CD4-positive, alpha-beta T cell (primary cell): ENCODE data around the gene HSPA6. TPM values are rescaled to one million over a fixed set of nuclear protein-coding genes. Genes with fewer than 3 reads are reported as not detected.
"Not testable (repeated sequence)": the region's sequence is repeated elsewhere in the genome, so short reads cannot be mapped to it uniquely, and the experiment has no call there.

Experiments
- ATAC-seq: fragments of 200-7000 bp; cut with Tn5 transposase; one replicate; pipeline ENCODE4 v1.10.0; 2022; ENCODE audit warnings: mild to moderate bottlenecking; ENCODE audit not compliant: poor library complexity
- CTCF ChIA-PET: fragments of 350-600 bp; sonication (Branson Sonifier 250); formaldehyde crosslinking; loops from one replicate; lab custom pipeline; 2021; ENCODE audit warnings: antibody characterized with exemption, inconsistent platforms; lab: Charles Lee
- POLR2A ChIA-PET: fragments of 350-600 bp; sonication (Branson Sonifier 250); formaldehyde crosslinking; loops from one replicate; lab custom pipeline; 2021; ENCODE audit warnings: antibody characterized with exemption, inconsistent platforms; lab: Charles Lee
- DNase-seq, 14 experiments: peaks; one replicate each; pipeline ENCODE4 v3.0.0-alpha.2; 2013 to 2020; ENCODE audit warnings: mixed read lengths in 2 of 14
- H3K27ac ChIP-seq, 2 donors: one replicate each; pipeline versions ENCODE4 v1.5.1 to v1.7.0; 2013; ENCODE audit warnings: low read length in 2 of 2, low read depth in 1 of 2, mild to moderate bottlenecking in 1 of 2
- H3K27me3 ChIP-seq, 2 experiments: 1 replicate in 1 of 2; 2 replicates in 1 of 2; pipeline versions ENCODE4 v1.6.1 to v1.7.0; 2013; ENCODE audit warnings: low read length in 2 of 2, control low read depth in 1 of 2, mild to moderate bottlenecking in 1 of 2, moderate library complexity in 1 of 2; ENCODE audit not compliant: insufficient read depth in 2 of 2, control insufficient read depth in 1 of 2
- H3K36me3 ChIP-seq: one replicate; pipeline ENCODE4 v1.6.1; 2013; ENCODE audit warnings: low read length, control low read depth; ENCODE audit not compliant: insufficient read depth
- H3K4me1 ChIP-seq: one replicate; pipeline ENCODE4 v1.6.1; 2013; ENCODE audit warnings: low read length, control low read depth; ENCODE audit not compliant: insufficient read depth
- H3K4me3 ChIP-seq: one replicate; pipeline ENCODE4 v1.5.1; 2013; ENCODE audit warnings: mild to moderate bottlenecking, low read length, moderate library complexity
- H3K9me3 ChIP-seq, 2 experiments: 1 replicate in 1 of 2; 2 replicates in 1 of 2; pipeline versions ENCODE4 v1.6.1 to v1.7.0; 2013; ENCODE audit warnings: low read length in 2 of 2, mild to moderate bottlenecking in 2 of 2, control low read depth in 1 of 2, moderate library complexity in 1 of 2; ENCODE audit not compliant: control insufficient read depth in 1 of 2, insufficient read depth in 1 of 2
- H3K27ac Mint-ChIP-seq: one replicate; pipeline ENCODE4 v1.8.0; 2020; ENCODE audit warnings: mixed read lengths
- H3K27me3 Mint-ChIP-seq: one replicate; pipeline ENCODE4 v1.8.0; 2021; ENCODE audit warnings: mixed read lengths
- H3K36me3 Mint-ChIP-seq: one replicate; pipeline ENCODE4 v1.8.0; 2021; ENCODE audit warnings: low read depth, mixed read lengths
- H3K4me1 Mint-ChIP-seq: one replicate; pipeline ENCODE4 v1.8.0; 2021; ENCODE audit warnings: low read depth, mixed read lengths
- H3K4me3 Mint-ChIP-seq: one replicate; pipeline ENCODE4 v1.8.0; 2020; ENCODE audit warnings: mild to moderate bottlenecking, mixed read lengths
- H3K9me3 Mint-ChIP-seq: one replicate; pipeline ENCODE4 v1.8.0; 2020; ENCODE audit warnings: mixed read lengths
- intact Hi-C, 2 experiments: fragments of 100-400 bp; cut with DNase I in 1 of 2; cut with micrococcal nuclease in 1 of 2; formaldehyde crosslinking; loops; one replicate each; pipeline versions ENCODE4 v1.15.1 to v1.9.0; 2023 to 2025; cut with DNase I, micrococcal nuclease
- total RNA-seq, 174 experiments: library from RNA in 2 of 174; stranded (reverse) in 2 of 174; gene quantifications; one replicate each; pipeline ENCODE4 v1.2.3 and lab custom pipeline; 2021 to 2026

HSPA6 gene
- total RNA-seq, 2 experiments from 2014 or later = 0.78 to 1.0 TPM

DNA sequence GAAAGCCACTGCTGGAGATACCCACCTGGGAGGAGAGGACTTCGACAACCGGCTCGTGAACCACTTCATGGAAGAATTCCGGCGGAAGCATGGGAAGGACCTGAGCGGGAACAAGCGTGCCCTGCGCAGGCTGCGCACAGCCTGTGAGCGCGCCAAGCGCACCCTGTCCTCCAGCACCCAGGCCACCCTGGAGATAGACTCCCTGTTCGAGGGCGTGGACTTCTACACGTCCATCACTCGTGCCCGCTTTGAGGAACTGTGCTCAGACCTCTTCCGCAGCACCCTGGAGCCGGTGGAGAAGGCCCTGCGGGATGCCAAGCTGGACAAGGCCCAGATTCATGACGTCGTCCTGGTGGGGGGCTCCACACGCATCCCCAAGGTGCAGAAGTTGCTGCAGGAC lies 981 bp downstream of the HSPA6 start:
- H3K27ac ChIP-seq, H3K9me3 ChIP-seq, H3K9me3 Mint-ChIP-seq, CTCF ChIA-PET, intact Hi-C loops, ATAC-seq, H3K36me3 ChIP-seq, H3K27me3 ChIP-seq: not testable (repeated sequence)
- Mint-ChIP-seq H3K36me3 (peaks cover 22% of the 10 kb centered on the region), H3K4me3 (peak overlapping the region; percentile 95), H3K4me1 (peaks cover 15% of the 10 kb centered on the region), H3K27ac (peak overlapping the region; percentile 39), H3K27me3 (peaks cover 17% of the 10 kb centered on the region)
- H3K4me3 ChIP-seq = peak overlapping the region; percentile 76
- POLR2A ChIA-PET = interaction anchor here (2.2 kb wide), 1 partner anchor 15 kb away, joined by 15 read pairs; no protein-coding TSS in a partner anchor
- DNase-seq = peak in 1 of 14 experiments; percentile 27
- peaks cover 18% of the 10 kb centered on the region for H3K4me1 ChIP-seq

DNA sequence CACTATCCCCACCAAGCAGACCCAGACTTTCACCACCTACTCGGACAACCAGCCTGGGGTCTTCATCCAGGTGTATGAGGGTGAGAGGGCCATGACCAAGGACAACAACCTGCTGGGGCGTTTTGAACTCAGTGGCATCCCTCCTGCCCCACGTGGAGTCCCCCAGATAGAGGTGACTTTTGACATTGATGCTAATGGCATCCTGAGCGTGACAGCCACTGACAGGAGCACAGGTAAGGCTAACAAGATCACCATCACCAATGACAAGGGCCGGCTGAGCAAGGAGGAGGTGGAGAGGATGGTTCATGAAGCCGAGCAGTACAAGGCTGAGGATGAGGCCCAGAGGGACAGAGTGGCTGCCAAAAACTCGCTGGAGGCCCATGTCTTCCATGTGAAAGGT lies 1.6 kb downstream of the HSPA6 start:
- H3K36me3 ChIP-seq, DNase-seq, H3K4me3 ChIP-seq, CTCF ChIA-PET, H3K27ac ChIP-seq, POLR2A ChIA-PET, ATAC-seq, H3K9me3 ChIP-seq, H3K27ac Mint-ChIP-seq, H3K27me3 ChIP-seq, H3K9me3 Mint-ChIP-seq: not testable (repeated sequence)
- Mint-ChIP-seq H3K27me3 (peaks cover 23% of the 10 kb centered on the region), H3K36me3 (peaks cover 28% of the 10 kb centered on the region), H3K4me3 (peak overlapping the region; percentile 45), H3K4me1 (peaks cover 21% of the 10 kb centered on the region)
- intact Hi-C loops = loop anchor here in 1 of 2 experiments (2.0 kb wide), 1 partner anchor 83 kb away; no protein-coding TSS in a partner anchor
- peaks cover 18% of the 10 kb centered on the region for H3K4me1 ChIP-seq

DNA sequence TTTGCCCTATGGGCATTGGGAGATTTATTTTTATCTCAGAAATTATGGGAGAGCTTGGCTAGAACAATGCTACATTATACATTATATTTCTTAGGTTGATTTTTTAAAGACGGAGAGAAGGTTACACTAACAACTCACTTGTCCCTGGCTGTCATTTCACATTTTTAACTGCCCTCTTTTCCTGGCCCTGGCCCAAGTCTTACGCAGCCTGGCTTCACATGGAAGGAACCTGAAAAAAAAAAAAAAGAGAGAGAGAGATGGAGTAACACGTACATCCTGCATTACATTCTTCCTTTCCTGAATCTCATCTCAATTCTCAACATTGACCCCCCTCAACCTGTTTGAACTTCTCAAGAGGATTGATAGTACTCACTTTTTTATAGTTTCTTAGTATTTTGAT lies 4.2 kb downstream of the HSPA6 start:
- CTCF ChIA-PET, H3K4me3 ChIP-seq, H3K27ac ChIP-seq, H3K9me3 Mint-ChIP-seq, H3K36me3 ChIP-seq, H3K27ac Mint-ChIP-seq, DNase-seq, ATAC-seq, H3K9me3 ChIP-seq, intact Hi-C loops, POLR2A ChIA-PET, H3K27me3 ChIP-seq: not testable (repeated sequence)
- Mint-ChIP-seq H3K27me3 (peaks cover 21% of the 10 kb centered on the region), H3K36me3 (peaks cover 25% of the 10 kb centered on the region), H3K4me1 (peaks cover 32% of the 10 kb centered on the region), H3K4me3 (peak overlapping the region; percentile 34)
- H3K4me1 ChIP-seq = peaks cover 15% of the 10 kb centered on the region

- H3K27ac Mint-ChIP-seq = peak overlapping the region; percentile 100
- H3K27ac ChIP-seq, H3K9me3 ChIP-seq, H3K36me3 ChIP-seq, H3K9me3 Mint-ChIP-seq, H3K27me3 ChIP-seq: not testable (repeated sequence)
- peak overlapping the region; percentile 99 for H3K4me3 Mint-ChIP-seq
- Histone ChIP-seq H3K4me1 (peaks cover 15% of the 10 kb centered on the region), H3K4me3 (peak overlapping the region; percentile 74)
- CTCF ChIA-PET = interaction anchor here (0.7 kb wide), 1 partner anchor 38 kb away, joined by 3 read pairs; no protein-coding TSS in a partner anchor
- DNase-seq (peak in 2 of 14 experiments; percentile 50 to 57), ATAC-seq (peak; percentile 15)
- peaks cover 25% of the 10 kb centered on the region for H3K4me1 Mint-ChIP-seq
- H3K36me3 Mint-ChIP-seq = peaks cover 17% of the 10 kb centered on the region
- H3K27me3 Mint-ChIP-seq = peaks cover 16% of the 10 kb centered on the region
- POLR2A ChIA-PET = interaction anchor here (1.5 to 2.9 kb wide), 2 partner anchors 10 to 80 kb away, joined by 4 to 30 read pairs; no protein-coding TSS in a partner anchor
- intact Hi-C loops = loop anchor here (5.0 to 10.0 kb wide), 3 partner anchors 93 to 135 kb away; no protein-coding TSS in a partner anchor
Observed at GRCh38 chr1:161529463-161530104, 5.2 kb downstream of the HSPA6 start.

DNA sequence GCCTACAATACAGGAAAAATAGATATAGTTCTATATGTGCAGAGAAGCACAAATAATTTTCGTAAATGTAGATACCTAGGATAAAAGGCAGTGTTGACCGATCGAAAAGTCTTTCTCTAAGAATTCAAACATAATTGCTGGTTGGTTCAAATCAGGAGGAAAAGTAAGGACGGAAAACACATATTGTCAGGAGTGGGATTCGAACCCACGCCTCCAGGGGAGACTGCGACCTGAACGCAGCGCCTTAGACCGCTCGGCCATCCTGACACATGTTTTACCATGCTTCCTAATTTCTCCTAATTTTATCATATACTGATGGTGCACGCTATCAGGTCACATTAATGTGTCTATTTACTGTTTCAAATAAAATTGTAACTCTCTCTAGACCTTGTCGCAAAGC lies 5.8 kb downstream of the HSPA6 start:
- intact Hi-C loops = loop anchor here (5.0 to 10.0 kb wide), 3 partner anchors 92 to 135 kb away; no protein-coding TSS in a partner anchor
- peak; percentile 37 to 85 (median 58) for DNase-seq
- ATAC-seq = peak; percentile 38
- Mint-ChIP-seq H3K27me3 (peaks cover 16% of the 10 kb centered on the region), H3K4me3 (peak overlapping the region; percentile 99), H3K36me3 (peaks cover 17% of the 10 kb centered on the region), H3K27ac (peak overlapping the region; percentile 100), H3K4me1 (peaks cover 25% of the 10 kb centered on the region)
- Histone ChIP-seq H3K4me3 (peak overlapping the region; percentile 74), H3K4me1 (peaks cover 13% of the 10 kb centered on the region), H3K27ac (peak overlapping the region in 1 of 2 donors; percentile 73)
- not testable (repeated sequence) for H3K9me3 ChIP-seq, H3K36me3 ChIP-seq, H3K9me3 Mint-ChIP-seq, H3K27me3 ChIP-seq
- ChIA-PET POLR2A (interaction anchor here (1.0 to 2.9 kb wide), 6 partner anchors 10 to 219 kb away, joined by 3 to 30 read pairs (median 4); partner anchors contain the start of gene DUSP12), CTCF (interaction anchor here (0.7 kb wide), 1 partner anchor 38 kb away, joined by 3 read pairs; no protein-coding TSS in a partner anchor)

GRCh38 chr1:161530671-161531641 lies 6.6 kb downstream of the HSPA6 start:
- H3K4me1 ChIP-seq, H3K9me3 ChIP-seq, H3K36me3 ChIP-seq, H3K27me3 ChIP-seq, H3K9me3 Mint-ChIP-seq: not testable (repeated sequence)
- Histone ChIP-seq H3K27ac (peak overlapping the region; percentile 73 to 74), H3K4me3 (peak overlapping the region; percentile 74)
- peak overlapping the region; percentile 99 for H3K4me3 Mint-ChIP-seq
- H3K4me1 Mint-ChIP-seq = peaks cover 25% of the 10 kb centered on the region
- ATAC-seq = peak; percentile 79
- POLR2A ChIA-PET = interaction anchor here (1.0 to 2.9 kb wide), 6 partner anchors 9 to 218 kb away, joined by 3 to 30 read pairs (median 4); partner anchors contain the start of gene DUSP12
- CTCF ChIA-PET = interaction anchor here (0.6 to 1.0 kb wide), 2 partner anchors 12 to 82 kb away, joined by 3 read pairs; no protein-coding TSS in a partner anchor
- intact Hi-C loops = loop anchor here (5.0 to 10.0 kb wide), 3 partner anchors 91 to 136 kb away; no protein-coding TSS in a partner anchor
- peak overlapping the region; percentile 100 for H3K27ac Mint-ChIP-seq
- H3K27me3 Mint-ChIP-seq = peaks cover 16% of the 10 kb centered on the region
- DNase-seq = peak; percentile 79 to 97 (median 90)
- H3K36me3 Mint-ChIP-seq = peaks cover 17% of the 10 kb centered on the region
